Stimulated activated CD4-positive, alpha-beta T cell treated with anti-CD3 and anti-CD28 coated beads, Interleukin-4, amount 100 ng/mL, for 4 hours (primary cell): ENCODE results near the gene TMEM271.
"Not testable (repeated sequence)": the region's sequence is repeated elsewhere in the genome, so short reads cannot be mapped to it uniquely, and the experiment has no call there.

Experiments
- DNase-seq, 2 experiments: peaks; one replicate each; pipeline ENCODE4 v3.0.0-alpha.2; 2020

TMEM271 gene

DNA sequence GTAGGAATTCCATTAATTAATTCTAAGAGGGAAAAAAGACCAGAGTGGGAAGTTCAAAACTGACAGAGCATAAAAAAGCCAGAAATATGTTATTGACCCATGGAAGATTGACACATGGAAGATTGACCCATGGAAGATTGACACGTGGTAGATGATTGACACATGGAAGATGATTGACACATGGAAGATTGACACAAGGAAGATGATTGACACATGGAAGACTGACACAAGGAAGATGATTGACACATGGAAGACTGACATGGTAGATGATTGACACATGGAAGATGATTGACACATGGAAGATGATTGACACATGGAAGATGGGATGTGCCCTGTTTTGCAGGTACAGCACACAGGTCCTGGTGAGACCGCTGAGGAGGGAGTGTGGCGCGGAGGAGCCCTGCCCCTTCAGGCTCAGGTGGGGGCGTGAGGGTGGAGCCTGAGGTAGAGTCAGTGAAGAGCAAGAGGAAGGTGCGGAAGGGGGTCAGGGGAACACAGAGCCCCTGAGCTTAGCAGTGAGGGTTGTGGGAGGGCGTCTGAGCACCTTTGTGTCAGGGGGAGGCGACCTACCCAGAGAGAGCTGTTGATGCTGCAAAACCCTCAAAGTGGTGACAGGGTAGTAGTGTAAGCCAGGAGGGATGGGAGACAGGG lies 33.4 kb upstream of the TMEM271 start:
- no peak for DNase-seq

DNA sequence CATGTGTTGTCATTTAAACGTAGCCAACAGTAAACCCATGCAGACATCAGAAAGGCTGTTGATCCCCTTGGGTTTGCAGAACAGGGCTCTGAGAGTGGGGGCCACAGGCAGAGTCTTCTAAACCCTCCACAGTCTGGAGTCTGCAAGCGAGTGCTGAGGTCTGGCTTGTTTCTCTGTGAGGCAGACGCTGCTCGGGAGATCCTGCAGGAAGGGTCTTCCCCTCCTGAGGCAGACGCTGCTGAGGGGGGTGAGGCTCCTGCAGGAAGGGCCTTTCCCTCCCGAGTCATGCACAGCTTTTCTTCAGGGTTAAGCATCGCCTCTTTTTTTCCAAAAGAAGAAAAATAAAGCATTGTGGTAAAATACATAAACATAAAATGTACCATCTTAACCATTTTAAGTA lies 32.1 kb upstream of the TMEM271 start:
- no peak for DNase-seq

DNA sequence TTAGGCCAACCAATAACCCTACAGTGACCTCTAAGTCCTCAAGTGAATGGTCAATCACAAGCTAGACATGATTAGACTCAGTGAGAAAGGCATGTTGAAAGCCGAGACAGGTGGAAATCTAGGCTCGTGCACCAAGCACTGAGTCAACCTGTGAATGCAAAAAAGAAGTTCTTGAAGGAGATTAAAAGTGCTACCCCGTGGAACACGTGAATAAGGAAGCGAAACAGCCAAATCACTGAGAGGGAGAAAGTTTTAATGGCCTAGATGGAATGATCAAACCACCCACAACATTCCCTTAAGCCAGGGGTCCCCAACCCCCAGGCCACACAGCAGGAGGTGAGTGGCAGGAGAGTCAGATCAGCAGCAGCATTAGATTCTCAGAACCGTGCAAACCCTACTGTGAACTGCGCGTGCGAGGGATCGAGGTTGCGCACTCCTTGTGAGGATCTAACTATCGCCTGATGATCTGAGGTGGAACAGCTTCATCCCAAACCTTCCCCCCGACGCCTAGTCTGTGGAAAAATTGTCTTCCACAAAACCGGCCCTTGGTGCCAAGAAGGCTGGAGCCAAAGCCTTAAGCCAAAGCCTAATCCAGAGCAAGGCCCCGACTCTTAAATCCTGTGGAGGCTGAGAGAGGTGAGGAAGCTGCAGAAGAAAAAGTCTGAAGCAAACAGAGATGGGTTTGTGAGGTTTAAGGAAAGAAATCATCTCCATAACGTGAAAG lies 29.8 kb upstream of the TMEM271 start:
- DNase-seq, result no peak

DNA sequence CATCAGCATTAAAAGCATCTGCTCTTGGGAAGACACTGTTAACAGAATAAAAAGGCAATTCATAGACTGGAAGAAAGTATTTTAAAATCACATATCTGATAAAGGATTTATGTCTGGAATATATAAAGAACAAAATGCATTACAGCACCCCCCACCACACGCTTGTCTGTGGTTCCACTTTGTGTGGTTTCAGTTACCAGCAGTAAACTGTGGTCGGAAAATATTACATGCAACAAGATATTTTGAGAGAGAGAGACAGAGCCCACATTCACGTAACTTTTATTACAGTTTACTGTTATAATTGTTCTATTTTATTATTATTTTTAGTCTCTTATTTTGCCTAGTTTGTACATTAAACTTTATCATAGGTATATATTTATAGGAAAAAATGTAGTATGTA lies 28.0 kb upstream of the TMEM271 start:
- DNase-seq, result no peak

DNA sequence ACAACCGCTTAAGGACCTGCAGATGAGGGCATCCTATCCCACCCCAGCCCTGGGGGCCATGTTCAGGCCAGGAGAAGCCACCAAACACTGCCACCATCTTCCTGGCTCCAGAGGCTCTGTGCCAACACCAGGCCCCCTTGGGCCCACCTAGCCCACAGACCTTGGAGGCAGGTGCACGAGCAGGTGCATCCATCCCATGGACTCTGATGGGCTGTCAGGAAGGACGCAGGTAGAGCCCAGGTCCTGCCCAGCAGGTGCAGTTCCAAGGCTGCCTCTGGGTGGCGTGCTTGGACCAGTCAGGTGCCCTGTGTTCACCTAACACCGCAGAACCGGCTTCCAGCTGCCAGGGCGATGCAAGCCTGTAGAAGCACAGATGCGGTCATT lies 26.5 kb upstream of the TMEM271 start:
- DNase-seq, result peak; percentile 41 to 55

DNA sequence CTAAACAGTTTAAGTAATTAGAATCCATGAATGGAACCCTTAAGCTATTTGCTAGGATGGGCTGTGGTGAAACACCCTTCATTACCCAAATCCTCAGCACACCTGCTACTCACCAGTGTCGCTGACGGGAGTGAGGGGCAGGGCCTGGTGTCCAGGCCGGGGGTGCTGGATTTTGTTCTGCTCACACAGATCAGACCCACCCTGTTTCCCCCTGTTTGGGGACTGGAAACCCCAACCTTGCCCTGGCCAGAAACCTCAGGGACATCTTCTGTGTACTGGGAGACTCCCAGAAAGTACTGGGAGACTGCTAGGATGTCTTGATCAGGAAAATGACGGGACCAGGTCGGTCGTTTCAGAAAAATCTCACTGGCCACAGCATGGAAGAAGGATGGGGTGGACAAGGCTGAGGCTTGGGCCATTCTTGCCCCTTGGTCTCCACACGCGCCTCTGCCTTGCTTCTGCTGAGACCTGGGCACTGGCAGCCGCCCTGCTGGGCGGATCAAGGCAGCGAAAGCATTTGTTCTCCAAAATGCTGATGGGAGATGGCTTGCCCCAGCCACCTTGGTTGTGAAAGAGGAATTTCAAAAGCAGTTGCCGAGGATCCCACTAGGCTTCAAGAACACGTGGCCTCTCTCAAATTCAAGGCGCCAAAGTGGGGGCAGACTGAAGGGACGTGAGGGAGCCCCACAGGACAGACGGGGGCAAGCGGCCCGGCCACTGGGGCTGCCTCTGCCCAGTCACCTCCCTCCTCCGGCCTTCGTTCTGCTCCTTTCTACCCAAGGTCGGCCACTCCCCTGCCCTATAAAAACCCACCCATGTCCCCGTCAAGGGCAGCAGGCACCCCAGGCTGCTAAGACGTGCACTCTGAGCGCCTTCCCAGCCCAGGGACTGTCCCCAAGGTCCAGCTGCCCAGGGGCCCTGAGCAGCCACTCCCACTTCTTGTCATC lies 25.8 kb upstream of the TMEM271 start:
- no peak for DNase-seq

DNA sequence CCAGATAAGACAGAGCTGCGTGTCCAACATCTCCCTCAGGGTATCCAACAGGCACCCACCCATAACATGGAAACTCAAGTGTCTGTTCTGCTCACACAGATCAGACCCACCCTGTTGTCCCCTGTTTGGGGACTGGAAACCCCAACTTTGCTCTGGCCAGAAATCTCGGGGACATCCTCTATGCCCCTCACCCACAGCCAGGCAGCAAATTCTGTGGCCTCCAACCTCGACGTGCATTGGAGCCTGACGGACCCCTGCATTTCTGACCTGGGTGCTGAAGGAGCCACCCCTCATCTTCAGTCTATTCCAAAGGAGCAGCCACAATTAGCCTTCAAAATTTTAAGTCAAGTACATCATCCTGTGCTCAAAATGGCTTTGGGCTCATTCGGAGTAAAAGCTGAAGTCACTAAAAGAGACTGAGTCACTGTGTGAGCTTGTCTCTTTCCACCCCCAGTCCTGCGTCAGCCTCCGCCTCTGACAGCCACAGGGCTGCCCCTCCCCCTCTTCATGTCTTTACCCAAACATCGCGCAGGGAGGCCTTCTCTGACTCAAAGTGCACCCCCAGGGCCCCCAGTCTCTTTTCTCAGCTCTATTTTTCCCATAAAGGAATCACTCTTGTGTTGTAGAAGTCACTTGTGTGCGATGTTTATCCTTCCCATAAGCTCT lies 24.9 kb upstream of the TMEM271 start:
- peak; percentile 25 to 34 for DNase-seq

DNA sequence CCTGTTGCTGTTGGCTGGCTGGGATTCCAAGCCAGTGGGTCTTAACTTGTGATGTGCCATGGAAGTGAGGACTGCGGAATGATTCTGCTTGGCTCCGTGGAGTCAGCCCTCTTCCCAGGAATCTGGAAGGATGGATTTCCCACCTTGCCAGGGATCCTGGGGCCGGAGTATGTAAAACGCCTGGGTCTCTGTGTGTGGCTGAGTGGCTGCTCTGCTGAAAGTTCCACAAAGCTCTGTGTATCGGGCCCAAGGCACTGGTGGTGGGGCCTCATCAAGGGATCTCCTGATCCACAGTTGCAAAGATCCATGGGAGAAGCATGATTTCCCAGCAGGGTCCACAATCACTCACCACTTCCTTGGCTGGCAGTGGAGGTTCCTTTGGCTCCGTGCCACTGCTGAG lies 24.1 kb upstream of the TMEM271 start:
- no peak for DNase-seq

DNA sequence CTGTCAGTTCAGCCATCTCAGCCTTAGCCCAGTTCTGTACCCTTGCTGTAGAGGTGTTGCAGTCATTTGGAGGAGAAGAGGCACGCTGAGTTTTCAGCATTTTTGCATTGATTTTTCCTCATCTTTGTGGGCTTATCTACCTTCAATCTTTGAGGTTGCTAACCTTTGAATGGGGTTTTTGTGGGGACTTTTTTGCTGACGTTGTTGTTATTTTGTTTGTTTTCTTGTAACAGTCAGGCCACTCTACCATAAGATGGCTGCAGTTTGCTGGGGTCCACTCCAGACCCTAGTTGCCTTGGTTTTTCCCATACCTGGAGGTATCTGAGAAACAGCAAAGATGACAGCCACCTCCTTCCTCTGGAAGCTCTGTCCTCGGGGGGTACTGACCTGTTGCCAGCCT lies 22.8 kb upstream of the TMEM271 start:
- DNase-seq, result no peak

DNA sequence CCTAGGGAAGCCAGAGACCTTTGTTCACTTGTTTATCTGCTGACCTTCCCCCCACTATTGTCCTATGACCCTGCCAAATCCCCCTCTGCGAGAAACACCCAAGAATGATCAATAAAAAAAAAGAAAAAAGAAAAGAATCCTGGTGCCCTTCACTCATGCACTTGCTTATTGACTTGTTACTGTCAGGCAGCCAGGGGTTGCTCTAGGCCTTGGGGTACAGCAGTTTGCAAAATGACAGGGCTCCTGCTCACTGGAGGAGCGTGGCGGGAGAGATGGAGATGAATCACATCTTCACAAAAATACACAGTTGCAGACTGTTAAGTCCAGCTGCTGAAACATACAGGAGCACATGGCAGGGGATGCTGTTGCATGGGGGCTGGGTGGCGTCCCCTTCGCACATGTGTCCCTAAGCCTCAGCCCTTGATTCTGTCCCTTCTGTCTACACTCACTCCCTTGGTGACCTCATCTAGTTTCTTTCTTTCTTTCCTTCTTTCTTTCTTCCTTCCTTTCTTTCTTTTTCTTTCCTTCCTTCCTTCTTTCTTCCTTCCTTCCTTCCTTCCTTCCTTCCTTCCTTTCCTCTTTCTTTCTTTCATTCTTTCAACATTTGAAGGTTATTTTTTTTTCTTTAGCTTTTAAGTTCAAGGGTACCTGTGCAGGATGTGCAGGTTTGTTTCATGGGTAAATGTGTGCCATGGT lies 16.9 kb upstream of the TMEM271 start:
- DNase-seq, result no peak

DNA sequence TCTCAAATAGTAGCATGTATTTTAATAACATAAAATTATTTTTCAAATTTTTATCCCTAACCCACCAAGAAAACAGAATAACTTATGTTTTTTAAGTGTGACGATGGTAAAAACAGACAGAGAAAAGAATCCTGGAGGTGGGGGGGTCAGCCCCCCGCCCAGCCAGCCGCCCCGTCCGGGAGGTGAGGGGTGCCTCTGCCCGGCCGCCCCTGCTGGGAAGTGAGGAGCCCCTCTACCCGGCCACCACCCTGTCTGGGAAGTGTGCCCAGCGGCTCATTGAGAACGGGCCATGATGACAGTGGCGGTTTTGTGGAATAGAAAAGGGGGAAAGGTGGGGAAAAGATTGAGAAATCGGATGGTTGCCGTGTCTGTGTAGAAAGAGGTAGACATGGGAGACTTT lies 16.1 kb upstream of the TMEM271 start:
- DNase-seq, result not testable (repeated sequence)

DNA sequence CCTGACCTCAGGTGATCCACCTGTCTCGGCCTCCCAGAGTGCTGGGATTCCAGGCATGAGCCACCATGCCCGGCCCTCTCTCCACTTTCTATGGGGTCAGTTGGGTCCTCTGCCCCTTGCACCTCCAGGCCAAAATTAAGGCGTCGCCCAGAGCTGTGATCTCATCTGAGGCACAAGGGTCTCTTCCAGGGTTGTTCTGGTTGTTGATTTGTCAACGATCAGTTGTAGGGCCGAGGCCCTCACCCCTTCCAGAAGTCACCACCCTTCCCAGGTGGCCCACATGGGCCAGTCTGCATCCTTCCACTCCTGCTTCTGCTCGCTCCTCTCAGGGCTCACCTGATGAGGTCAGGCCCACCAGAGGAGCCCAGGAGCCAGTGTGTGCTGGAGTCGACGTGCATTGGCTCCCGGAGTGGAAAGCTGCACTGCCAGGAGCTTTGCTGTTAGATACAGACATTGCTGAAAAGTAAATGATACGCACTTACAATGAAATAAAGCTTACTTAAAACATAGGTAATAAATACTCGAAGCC lies 14.3 kb upstream of the TMEM271 start:
- DNase-seq, result no peak

DNA sequence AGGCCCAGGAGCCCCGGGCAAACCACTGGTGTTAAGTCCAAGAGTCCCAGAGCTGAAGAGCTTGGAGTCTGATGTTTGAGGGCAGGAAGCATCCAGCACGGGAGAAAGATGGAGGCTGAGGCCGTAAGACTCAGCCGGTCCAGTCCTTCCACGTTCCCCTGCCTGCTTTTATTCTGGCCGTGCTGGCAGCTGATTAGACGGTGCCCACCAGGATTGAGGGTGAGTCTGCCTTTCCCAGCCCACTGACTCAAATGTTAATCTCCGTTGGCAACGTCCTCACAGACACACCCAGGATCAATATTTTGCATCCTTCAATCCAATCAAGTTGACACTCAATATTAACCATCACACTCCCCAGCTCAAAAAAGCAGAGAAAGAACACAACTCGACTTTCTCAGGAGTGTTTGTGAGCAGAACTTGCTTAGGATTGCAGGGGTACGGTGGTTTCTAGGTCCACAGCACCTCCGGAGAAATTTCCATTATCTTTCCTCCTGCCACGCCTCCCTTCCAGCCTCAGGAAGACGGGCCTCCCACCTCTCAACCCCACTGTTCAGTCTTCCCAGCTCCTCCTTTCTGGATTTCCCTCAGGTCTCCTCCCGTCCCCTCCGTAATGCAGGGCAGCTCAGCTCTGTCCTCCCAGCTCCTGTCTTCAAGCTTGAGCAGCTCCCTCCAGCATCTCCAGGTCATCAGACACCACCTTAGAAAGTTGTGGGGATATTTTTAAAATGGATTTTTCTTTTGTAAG lies 13.3 kb upstream of the TMEM271 start:
- DNase-seq, result no peak

DNA sequence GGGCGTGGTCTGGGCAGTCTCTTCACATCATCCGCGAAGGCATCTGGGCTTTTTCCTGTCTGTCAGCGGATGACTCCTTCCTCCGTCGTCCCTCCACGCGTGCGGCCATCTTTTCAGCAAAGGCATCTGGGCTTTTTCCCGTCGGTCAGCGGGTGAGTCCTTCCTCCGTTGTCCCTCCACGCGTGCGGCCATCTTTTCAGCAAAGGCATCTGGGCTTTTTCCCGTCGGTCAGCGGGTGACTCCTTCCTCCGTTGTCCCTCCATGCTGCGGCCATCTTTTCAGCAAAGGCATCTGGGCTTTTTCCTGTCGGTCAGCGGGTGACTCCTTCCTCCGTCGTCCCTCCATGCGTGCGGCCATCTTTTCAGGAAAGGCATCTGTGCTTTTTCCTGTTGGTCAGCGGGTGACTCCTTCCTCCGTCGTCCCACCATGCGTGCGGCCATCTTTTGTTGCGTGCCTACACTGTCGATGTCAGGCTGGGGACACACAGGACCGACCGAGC lies 12.3 kb upstream of the TMEM271 start:
- DNase-seq, result no peak

DNA sequence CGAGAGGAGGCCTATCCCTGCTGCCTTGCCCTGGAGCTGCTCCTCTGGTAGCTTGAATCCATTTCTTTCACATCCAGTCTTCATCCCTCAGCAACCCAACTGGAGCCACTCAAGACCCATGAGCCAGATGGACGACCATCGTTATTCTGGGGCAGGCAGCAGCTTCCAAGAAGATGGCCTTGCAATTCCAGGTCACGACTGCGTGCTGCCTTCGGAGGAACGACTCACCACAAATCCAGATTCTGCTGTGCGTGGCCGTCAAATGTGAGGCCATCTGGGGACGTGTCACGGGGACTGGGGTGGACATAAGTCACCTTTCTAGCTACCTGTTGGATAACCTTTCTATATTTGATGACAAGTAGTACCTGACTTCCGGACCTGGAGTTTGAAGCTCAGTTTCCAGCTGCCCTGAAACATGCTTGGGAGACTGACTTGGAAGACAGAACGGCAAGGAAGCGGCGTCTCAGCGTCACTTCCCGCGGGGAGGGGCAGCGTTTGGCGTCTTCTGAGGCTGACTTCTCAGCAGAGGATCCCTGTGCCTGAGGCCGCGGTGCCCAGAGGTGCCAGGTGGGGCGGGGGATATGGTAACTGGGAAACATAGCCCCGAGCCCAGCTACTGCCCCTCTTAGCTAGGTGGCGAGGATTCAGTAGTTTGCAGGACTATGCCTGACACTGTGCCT lies 11.7 kb upstream of the TMEM271 start:
- no peak for DNase-seq

DNA sequence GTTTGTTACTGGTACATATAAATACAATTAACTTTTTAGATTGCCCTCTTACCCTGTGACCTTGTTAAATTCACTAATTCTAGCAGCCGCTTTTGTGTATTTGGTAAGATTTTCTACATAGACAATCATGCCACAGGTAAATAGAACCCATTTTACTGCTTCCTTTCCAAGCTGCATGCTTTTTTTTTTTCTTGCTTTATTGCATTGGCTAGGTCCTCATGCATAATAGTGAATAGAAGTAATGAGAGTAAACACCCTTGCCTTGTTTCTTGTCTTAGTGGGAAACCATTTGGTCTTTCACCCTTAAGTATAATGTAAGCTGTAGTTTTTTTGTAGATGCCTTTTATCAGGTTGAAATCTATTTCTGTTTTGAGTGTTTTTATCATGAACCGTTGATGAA lies 7.7 kb upstream of the TMEM271 start:
- no peak for DNase-seq

DNA sequence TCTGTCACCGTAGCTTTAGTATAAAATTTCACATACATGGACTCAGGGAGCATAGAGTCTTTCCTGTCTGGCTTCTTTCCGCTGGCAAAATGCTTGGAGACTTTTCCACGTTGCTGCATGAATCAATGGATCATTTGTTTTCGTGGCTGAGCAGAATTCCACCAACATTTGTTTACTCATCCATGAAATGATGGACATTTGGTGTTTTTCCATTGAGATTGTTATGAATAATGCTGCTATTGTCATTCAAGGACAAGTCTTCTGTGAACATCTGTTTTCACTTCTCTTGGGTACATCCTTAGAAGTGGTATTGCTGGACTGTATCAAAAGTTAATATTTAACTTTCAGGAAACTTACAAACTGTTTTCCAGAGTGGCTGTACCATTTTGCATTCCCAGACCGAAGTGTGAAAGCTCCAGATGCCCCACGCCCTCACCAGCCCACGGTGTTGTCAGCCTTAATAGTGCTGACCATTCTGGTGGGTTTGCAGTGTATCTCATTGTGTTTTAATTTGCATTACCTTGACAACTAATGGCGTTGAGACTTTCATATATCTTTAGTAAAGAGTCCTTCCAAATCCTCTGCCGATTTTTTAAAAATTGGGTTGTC lies 5.8 kb upstream of the TMEM271 start:
- no peak for DNase-seq

DNA sequence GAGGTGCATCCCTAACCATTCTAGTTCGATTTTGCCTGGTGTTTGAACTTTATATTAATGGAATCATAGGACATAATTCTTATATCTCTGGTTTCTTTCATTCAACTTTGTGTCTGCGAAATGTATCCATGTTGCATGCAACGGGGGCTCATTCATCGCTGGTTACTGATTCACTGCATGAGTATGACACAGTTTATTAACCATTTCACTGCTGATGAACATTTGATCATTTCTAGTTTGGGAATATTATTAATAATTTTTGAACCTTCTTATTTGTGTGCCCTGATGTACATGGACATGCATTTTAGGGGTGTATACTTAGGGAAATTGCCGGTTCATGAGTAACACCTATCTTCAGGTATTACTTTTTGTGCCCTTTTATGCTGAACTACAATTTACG lies 5.1 kb upstream of the TMEM271 start:
- no peak for DNase-seq

DNA sequence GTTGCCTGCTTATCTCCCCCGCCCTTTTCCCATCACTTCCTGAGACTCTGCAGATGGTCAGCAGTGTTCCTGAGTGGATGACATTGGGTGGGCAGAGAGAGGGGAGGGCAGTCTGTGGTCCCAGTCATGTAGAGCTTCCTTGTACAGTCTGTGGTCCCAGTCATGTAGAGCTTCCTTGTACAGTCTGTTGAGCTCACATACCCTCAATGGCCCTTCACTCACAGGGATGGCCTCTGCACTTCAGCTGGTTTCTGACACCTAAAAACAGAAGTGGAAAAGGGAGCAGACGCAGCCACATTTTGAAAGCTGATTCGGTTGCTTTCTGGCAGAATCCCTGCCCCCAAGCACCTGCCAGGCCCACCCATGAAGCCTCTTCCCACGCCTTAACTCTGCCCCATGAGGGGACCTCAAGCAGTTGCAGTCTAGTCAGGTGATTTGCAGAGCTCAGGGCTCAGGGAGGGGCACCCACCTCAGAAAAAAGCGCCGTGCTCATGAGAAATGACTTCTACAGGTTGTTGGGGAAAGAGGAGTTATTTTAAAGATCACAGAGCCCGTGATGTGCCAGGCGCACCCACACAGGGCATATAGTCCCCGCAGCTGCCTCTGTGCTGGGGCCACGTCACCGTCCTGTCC lies 3.6 kb upstream of the TMEM271 start:
- DNase-seq, result no peak
